KG1 (cell line): ENCODE results near the gene AHNAK.

Source experiments
- DNase-seq: peaks from one replicate; lab custom pipeline; 2025; lab: John Stamatoyannopoulos, UW

The AHNAK gene

DNA sequence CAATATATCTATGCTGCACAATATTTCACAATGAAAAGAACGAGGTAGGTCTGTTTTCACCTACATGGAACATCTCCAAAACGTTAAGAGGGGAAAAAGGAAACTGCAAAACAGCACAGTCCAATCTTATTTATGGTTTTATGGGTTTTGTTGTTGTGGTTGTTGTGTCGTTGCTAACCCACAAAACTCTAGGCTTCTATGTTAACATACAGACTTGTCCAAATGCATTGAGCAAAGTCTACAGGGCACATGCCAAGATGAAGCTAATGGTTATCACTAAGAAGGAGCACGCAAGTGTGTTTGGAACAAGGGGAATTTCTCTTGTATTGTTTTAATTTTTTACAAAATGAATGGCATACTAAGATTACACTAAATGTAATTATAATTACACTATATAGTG is 48.6 kb downstream of the AHNAK start:
- DNase-seq: no peak

GRCh38 chr11:62497132-62497801 is 49.3 kb downstream of the AHNAK start:
- no peak for DNase-seq

DNA sequence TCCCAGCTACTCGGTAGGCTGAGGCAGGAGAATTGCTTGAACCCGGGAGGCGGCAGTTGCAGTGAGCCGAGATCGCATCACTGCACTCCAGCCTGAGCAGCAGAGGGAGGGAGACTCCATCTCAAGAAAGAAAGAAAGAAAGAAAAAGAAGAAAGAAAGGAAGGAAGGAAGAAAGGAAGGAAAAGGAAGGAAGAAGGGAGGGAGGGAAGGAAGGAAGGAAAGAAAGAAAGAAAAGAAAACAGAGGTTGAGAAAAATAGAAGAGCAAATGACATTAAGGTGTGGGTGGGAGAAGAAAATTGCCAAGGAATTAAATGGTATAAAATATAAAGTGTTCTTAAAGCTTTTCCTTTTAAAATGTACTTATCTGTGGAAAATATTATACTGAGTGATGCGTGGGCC is 49.9 kb downstream of the AHNAK start:
- DNase-seq: no peak

- DNase-seq: no peak
Observed at GRCh38 chr11:62494246-62494645, 52.4 kb downstream of the AHNAK start.

GRCh38 chr11:62493801-62494200 is 52.8 kb downstream of the AHNAK start:
- no peak for DNase-seq

DNA sequence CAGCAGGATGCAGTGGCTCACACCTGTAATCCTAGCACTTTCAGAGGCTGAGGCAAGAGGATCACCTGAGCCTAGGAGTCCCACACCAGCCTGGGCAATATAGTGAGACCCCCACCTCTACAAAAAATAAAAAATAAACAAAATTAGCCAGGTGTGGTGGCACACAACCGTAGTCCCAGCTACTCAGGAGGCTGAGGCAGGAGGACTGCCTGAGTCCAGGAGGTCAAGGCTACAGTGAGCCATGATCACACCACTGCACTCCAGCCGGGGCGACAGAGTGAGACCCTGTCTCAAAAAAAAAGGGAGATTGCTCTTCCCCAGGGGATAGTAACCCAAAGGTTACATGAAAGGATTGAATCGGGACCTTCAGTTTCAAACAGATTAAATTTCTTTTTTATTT is 54.0 kb downstream of the AHNAK start:
- no peak for DNase-seq

DNA sequence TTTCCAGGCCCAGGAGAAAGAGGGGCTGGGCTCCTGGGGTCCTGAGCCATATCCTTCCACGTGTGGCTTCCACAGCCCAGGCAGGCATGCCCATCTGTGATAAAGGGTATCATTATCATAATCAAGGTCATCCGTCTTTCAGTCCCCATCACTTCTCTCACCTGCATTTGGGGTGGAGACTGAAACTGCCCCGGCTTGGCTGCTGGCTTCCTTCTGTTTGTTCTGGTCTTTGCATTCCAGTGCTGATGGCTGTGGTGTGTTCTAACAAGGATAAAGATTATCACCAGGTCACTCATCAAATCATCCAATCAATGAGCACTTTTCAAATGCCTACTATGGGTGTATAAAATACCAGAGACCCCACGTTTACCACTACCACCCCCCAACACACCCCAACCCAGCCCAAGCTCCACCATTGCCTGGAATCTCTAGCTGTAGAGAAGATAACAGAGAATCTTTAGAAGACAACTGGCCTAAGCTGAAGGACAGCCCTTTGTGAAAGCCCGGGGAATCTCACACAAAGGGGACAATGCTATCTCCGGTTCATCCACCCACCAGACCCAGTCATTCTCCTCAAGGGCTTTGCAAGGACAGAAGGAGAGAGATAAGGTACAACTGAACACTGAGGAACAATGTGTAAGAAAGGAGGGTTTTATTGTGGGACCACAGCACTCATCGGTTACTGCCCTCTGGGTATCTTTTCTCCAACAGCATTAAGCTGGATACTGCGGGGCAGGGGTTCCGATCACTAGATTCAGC is 54.9 kb downstream of the AHNAK start:
- DNase-seq: no peak

GRCh38 chr11:62489204-62489603 is 57.4 kb downstream of the AHNAK start:
- no peak for DNase-seq

- DNase-seq: no peak
Observed at GRCh38 chr11:62487738-62488551, 58.7 kb downstream of the AHNAK start.

- DNase-seq: no peak
Observed at GRCh38 chr11:62487136-62487535, 59.5 kb downstream of the AHNAK start.

GRCh38 chr11:62484352-62484751 is 62.3 kb downstream of the AHNAK start:
- DNase-seq: no peak

GRCh38 chr11:62482753-62483152 is 63.9 kb downstream of the AHNAK start:
- no peak for DNase-seq

DNA sequence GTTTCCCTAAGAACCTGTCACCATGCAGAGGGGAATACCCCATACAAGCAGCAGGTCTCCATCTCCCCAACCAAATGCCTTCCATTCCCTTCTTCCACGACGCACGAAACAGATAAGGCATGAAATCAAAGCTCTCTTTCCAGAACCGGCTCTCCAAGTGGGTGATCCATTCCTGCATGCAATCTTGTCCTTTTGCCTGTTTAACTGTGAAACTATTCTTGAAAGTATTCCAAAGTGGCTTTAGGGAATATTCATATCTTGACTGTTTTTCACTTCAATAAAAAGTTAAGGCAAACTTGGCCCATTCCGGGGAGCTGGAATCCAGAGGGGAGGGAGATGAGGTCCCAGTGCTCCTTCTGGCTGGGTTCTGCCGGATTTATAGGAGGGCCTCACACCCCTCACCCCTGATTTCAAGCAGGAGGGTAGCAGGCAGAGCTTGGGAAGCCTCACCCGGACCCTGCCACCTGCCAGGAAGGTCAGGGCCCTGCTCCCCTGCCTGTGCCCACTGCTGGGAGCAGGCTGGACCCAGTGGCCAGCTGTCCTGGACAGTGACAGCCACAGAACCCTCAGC is 66.9 kb downstream of the AHNAK start:
- no peak for DNase-seq

GRCh38 chr11:62477927-62478326 is 68.7 kb downstream of the AHNAK start:
- DNase-seq: no peak

DNA sequence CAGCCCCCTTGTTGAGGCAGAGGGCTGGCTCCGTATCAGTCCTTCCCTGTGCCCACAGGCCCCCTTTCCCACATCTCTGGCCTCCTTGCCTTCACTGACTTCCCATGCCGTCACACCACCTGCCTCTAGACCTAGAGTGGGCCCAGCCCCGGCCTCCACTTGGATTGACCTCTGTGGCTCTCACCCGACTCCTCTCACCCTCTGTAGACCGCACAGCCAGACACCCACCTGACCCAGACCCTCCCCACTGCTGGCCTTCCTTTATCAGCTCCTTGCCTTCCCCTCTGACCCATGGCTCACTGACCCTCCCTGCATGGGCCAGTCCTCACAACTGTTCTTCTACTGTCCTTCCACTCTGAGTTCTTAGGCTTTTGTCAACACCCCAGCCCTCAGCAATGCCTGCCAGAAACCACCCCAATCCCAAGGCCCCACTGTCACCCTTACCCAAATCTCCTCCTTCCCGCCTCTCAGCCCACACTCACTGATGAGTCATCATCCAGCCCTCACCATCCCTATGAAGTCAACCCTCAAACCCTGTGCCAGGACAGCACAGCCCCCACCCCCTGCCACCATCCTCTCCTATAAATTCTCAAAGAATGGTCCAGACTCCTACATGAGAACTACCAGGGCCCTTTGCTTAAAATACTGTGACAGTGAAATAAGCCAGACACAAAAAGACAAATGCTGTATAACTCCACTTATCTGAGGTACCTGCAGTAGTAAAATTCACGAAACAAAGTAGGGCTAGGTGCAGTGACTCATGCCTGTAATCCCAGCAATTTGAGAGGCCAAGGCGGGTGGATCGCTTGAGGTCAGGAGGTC is 74.3 kb downstream of the AHNAK start:
- DNase-seq: no peak

GRCh38 chr11:62471603-62472002 is 75.0 kb downstream of the AHNAK start:
- DNase-seq: no peak

DNA sequence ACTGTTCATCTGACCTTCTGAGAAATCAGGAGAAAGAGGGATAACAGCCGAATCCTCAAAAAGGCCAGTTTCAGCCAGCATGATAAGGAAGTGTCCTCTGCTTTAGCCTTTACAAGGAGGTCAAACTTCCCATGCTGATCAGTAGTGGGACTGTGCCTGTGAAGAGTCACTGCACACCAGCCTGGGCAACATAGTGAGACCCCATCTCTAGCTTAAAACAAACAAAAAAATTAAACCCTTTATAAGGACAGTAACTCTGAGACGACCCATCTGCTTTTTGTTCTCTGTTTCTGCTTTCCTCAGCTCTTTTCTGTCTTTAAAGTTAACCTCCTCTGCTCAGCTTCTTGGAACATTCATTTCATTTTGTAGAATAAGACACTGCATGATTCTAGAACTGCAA is 78.0 kb downstream of the AHNAK start:
- DNase-seq: no peak

- no peak for DNase-seq
Observed at GRCh38 chr11:62466444-62466843, 80.2 kb downstream of the AHNAK start.

DNA sequence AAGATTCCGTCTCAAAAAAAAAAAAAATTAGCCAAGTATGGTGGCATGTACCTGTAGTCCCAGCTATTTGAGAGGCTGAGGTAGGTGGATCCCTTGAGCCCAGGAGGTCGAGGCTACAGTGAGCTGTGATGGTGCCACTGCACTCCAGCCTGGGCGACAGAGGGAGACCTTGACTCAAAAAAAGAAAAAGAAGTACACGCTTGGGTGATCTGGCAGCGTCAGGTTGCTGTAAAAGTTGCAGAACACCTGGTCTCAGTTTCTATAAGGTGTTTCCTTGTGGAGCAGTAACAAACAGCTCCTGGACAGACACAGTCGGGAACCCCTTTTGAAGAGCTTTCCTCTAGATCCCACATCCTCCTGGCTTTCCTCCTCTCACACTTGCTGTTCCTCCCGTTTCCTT is 82.0 kb downstream of the AHNAK start:
- DNase-seq: no peak

- no peak for DNase-seq
Observed at GRCh38 chr11:62463121-62463542, 83.5 kb downstream of the AHNAK start.

GRCh38 chr11:62462508-62462892 is 84.1 kb downstream of the AHNAK start:
- no peak for DNase-seq
